ENCODE data around the gene LRRTM2. TPM values are rescaled to one million over a fixed set of nuclear protein-coding genes. Genes with fewer than 3 reads are reported as not detected.

LRRTM2 gene
- total and polyA plus RNA-seq, 2 experiments from 2014 or later: 0.24 TPM; not detected in 1

- DNase-seq (ENCODE audit: low read depth in 1 of 2, low spot score in 1 of 2): no peak
- no peak overlapping the region for H3K27ac ChIP-seq
- no peaks in the 10 kb centered on the region for H3K27me3 ChIP-seq
- H3K9me3 ChIP-seq (ENCODE audit: low read depth): no peaks in the 10 kb centered on the region
- no peaks in the 10 kb centered on the region for H3K4me1 ChIP-seq (ENCODE audit: low read depth)
- peaks cover 9% of the 10 kb centered on the region for H3K36me3 ChIP-seq
- no peak overlapping the region for H3K4me3 ChIP-seq
- no peak for TF ChIP-seq CTCF (IDR thresholded peaks at IDR 0.05; ENCODE audit: low read depth, low read length)
These were observed 23.2 kb upstream of the LRRTM2 start for GRCh38 chr5:138898299-138898698.

- Histone ChIP-seq H3K9me3 (ENCODE audit: low read depth) (no peaks in the 10 kb centered on the region), H3K27me3 (no peaks in the 10 kb centered on the region), H3K4me3 (no peak overlapping the region), H3K4me1 (ENCODE audit: low read depth) (no peaks in the 10 kb centered on the region), H3K36me3 (peaks cover 9% of the 10 kb centered on the region), H3K27ac (no peak overlapping the region)
- no peak for DNase-seq (ENCODE audit: low read depth in 1 of 2, low spot score in 1 of 2)
- no peak for TF ChIP-seq CTCF (IDR thresholded peaks at IDR 0.05; ENCODE audit: low read depth, low read length)
These were observed 20.8 kb upstream of the LRRTM2 start for GRCh38 chr5:138895918-138896317.

GRCh38 chr5:138890644-138891043 lies 15.5 kb upstream of the LRRTM2 start:
- no peak for DNase-seq (ENCODE audit: low read depth in 1 of 2, low spot score in 1 of 2)
- Histone ChIP-seq H3K4me3 (no peak overlapping the region), H3K27ac (no peak overlapping the region), H3K36me3 (peaks cover 32% of the 10 kb centered on the region), H3K4me1 (ENCODE audit: low read depth) (no peaks in the 10 kb centered on the region), H3K27me3 (no peaks in the 10 kb centered on the region), H3K9me3 (ENCODE audit: low read depth) (no peaks in the 10 kb centered on the region)
- no peak for TF ChIP-seq CTCF (IDR thresholded peaks at IDR 0.05; ENCODE audit: low read depth, low read length)

GRCh38 chr5:138889994-138890393 lies 14.9 kb upstream of the LRRTM2 start:
- H3K4me1 ChIP-seq (ENCODE audit: low read depth): no peaks in the 10 kb centered on the region
- DNase-seq (ENCODE audit: low read depth in 1 of 2, low spot score in 1 of 2): no peak
- H3K27me3 ChIP-seq: no peaks in the 10 kb centered on the region
- no peak for TF ChIP-seq CTCF (IDR thresholded peaks at IDR 0.05; ENCODE audit: low read depth, low read length)
- H3K4me3 ChIP-seq: no peak overlapping the region
- peaks cover 32% of the 10 kb centered on the region for H3K36me3 ChIP-seq
- no peaks in the 10 kb centered on the region for H3K9me3 ChIP-seq (ENCODE audit: low read depth)
- H3K27ac ChIP-seq: no peak overlapping the region

GRCh38 chr5:138884554-138884953 lies 9.4 kb upstream of the LRRTM2 start:
- no peak for DNase-seq (ENCODE audit: low read depth in 1 of 2, low spot score in 1 of 2)
- Histone ChIP-seq H3K27ac (no peak overlapping the region), H3K27me3 (no peaks in the 10 kb centered on the region), H3K9me3 (ENCODE audit: low read depth) (no peaks in the 10 kb centered on the region), H3K4me3 (no peak overlapping the region), H3K36me3 (peaks cover 30% of the 10 kb centered on the region), H3K4me1 (ENCODE audit: low read depth) (no peaks in the 10 kb centered on the region)
- TF ChIP-seq CTCF (IDR thresholded peaks at IDR 0.05; ENCODE audit: low read depth, low read length): no peak

- Histone ChIP-seq H3K27ac (no peak overlapping the region), H3K4me3 (no peak overlapping the region), H3K27me3 (no peaks in the 10 kb centered on the region)
These were observed 9.0 kb upstream of the LRRTM2 start for GRCh38 chr5:138884094-138884493.

More at GRCh38 chr5:138884094-138884493, 9.0 kb upstream of the LRRTM2 start:
- Histone ChIP-seq H3K36me3 (peaks cover 26% of the 10 kb centered on the region), H3K4me1 (ENCODE audit: low read depth) (no peaks in the 10 kb centered on the region), H3K9me3 (ENCODE audit: low read depth) (no peaks in the 10 kb centered on the region)
- TF ChIP-seq CTCF (IDR thresholded peaks at IDR 0.05; ENCODE audit: low read depth, low read length): no peak
- no peak for DNase-seq (ENCODE audit: low read depth in 1 of 2, low spot score in 1 of 2)

Data from cardiac muscle cell (in vitro differentiated cells and primary cell).